ENCODE measurements around the gene ATP5F1D.
A peak's percentile ranks its signal among the peaks of the same experiment; 100 is the strongest.
"Not testable (repeated sequence)": the region's sequence is repeated elsewhere in the genome, so short reads cannot be mapped to it uniquely, and the experiment has no call there.

Gene ATP5F1D

GRCh38 chr19:1233115-1233667 lies 8.4 kb upstream of the ATP5F1D start:
- no peak for DNase-seq (ENCODE audit: low read depth in 3 of 3)

GRCh38 chr19:1234051-1234954 lies 7.2 kb upstream of the ATP5F1D start:
- DNase-seq (ENCODE audit: low read depth in 3 of 3), result no peak

DNA sequence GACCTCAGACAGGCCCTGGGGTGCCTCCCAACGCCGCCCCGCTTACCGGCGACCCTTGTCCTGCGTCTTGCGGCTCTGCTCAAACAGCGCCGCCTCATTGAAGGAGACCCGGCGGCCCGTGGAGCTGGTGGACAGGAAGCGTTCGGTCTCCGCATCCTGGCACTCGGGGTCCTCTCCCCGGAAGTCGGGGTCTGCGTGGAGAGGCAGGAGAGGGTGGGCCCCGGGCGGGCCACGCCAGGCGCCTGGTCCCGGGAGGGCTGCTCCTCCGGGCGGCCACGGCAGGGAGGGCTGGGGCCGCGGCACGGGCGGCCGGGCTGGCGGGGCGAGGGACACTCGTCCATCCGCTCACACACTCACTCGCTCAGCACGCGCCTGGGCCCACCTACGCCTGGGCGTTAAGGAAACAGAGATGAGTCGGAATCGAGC lies 6.6 kb upstream of the ATP5F1D start:
- no peak for DNase-seq (ENCODE audit: low read depth in 3 of 3)

DNA sequence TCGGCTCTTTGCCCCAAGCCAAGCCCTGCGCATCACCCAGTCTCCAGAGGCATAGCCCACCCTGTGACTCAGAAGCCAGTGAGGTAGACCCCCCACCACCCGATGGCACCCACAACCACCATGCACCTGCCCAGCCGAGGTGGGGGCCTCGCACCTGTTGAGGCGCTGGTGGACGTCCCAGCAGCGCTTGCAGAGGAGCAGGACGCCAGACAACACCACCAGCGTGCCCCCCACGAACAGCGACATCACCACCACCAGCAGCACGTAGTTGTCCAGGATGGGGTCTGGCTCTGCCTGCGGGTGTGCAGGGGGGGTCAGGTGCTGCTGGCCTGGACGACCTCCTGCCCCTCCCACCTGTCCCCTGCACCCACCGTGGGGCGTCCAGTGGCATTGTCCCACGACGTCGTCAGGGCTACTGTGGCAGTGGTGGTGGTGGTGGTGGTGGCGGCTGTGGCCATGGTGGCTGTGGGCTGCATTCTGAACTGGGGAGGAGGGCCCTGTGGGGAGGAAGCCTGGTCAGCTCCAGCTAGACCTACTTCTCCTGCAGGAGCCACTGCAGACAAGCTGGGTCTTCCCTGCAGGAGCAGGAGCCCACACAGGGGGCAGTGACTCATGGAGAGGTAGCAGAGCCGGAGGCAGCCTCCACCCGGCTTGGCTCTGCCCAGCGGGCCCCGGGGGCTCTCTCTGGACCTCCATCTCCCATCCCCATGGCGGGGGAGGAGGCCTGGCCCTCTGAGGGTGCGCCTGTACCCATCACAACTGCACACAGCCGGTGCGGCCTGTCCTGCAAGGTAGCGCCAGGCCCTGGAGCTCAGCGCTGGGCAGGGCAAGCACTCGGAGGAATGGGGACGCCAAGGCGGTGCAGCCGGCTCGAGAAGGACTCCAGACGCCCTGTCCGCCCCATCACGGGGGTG lies 5.7 kb upstream of the ATP5F1D start:
- no peak for DNase-seq (ENCODE audit: low read depth in 3 of 3)

DNA sequence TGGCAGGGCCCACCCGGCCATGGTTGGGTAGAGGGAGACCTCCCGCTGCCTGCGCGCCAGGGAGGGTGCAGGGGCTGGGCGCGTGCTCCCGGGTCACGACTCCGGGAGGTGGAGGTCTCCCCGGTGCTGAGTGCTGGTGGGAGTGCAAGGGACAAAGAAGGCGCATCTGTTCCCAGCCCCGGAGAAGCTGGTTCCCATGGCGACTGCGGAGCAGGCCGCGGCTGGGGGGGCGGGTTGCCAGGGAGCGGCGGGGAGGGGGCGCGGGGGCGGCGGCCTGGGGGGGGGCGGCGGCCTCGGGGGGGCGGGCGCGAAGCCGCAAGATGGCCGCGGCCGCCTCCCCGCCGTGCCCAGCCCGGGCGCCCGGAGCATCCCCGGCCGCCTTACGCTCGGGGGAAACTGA lies 5.0 kb upstream of the ATP5F1D start:
- no peak for DNase-seq (ENCODE audit: low read depth in 3 of 3)

GRCh38 chr19:1237027-1237659 lies 4.4 kb upstream of the ATP5F1D start:
- DNase-seq (ENCODE audit: low read depth in 3 of 3), result no peak

DNA sequence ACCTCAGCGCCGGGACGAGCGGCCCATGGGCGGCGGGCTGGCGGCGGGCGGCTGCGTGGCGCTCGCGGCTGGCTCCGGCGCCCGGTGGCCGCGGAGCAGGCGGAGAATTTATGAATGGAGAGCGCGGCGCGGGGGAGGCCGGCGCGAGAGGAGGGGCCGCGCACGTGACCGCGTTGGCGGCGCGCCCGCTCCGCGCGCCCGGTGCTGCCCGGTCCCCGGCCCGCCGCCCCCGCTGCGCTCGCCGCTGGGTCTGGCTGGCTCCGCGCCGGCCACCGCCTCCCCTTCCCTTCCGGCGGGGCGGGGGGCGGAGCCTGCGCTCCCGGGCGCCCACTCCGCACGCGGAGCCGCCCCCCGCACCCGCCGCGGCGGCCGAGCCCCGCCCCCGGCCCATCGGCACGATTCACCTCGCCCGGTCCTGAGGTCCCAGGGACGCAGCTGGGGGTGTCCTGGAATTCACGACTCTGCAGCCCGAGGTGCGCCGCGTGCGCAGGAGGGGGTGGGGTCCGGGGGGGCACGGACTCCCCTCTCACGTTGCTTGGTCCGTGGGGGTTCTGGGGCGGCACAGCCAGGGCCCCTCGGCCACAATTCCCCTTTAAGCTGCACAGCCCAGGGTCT lies 3.7 kb upstream of the ATP5F1D start, which contains the start of gene CBARP:
CBARP (minus strand) TSS at position 252 of the 615 bp plus-strand sequence. CDS start 1,905 bp downstream, outside the sequence.
- no peak for DNase-seq (ENCODE audit: low read depth in 3 of 3)

- DNase-seq (ENCODE audit: low read depth in 3 of 3), result no peak
These were observed 2.9 kb upstream of the ATP5F1D start for GRCh38 chr19:1238369-1239303.

GRCh38 chr19:1239420-1239795 lies 2.1 kb upstream of the ATP5F1D start:
- no peak for DNase-seq (ENCODE audit: low read depth in 3 of 3)

- DNase-seq (ENCODE audit: low read depth in 3 of 3), result peak; percentile 86 to 90 (median 90)
These were observed 1.5 kb upstream of the ATP5F1D start for GRCh38 chr19:1239796-1240737.

DNA sequence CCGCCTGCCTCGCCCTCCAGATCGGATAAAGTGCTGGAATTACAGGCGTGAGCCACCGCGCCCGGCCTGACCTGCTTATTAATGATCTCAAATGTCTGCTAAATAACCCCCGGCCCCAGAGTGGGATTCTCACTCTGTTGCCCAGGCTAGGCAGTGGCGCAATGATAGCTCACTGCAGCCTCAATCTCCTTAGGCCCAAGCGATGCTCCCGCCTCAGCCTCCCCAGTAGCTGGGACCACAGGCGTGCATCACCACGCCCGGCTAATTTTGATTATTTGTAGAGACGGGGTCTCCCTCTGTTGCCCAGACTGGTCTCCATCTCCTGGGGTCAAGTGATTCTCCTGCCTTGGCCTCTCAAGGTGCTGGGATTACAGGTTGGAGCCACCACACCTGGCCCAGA lies 626 bp upstream of the ATP5F1D start:
- DNase-seq (ENCODE audit: low read depth in 3 of 3), result no peak

GRCh38 chr19:1243768-1244692 lies 2.5 kb downstream of the ATP5F1D start:
- DNase-seq (ENCODE audit: low read depth in 3 of 3), result peak; percentile 74 to 79 (median 75)

GRCh38 chr19:1244693-1245451 lies 3.3 kb downstream of the ATP5F1D start:
- DNase-seq (ENCODE audit: low read depth in 3 of 3), result no peak

- no peak for DNase-seq (ENCODE audit: low read depth in 3 of 3)
These were observed 4.1 kb downstream of the ATP5F1D start for GRCh38 chr19:1245494-1246264.

DNA sequence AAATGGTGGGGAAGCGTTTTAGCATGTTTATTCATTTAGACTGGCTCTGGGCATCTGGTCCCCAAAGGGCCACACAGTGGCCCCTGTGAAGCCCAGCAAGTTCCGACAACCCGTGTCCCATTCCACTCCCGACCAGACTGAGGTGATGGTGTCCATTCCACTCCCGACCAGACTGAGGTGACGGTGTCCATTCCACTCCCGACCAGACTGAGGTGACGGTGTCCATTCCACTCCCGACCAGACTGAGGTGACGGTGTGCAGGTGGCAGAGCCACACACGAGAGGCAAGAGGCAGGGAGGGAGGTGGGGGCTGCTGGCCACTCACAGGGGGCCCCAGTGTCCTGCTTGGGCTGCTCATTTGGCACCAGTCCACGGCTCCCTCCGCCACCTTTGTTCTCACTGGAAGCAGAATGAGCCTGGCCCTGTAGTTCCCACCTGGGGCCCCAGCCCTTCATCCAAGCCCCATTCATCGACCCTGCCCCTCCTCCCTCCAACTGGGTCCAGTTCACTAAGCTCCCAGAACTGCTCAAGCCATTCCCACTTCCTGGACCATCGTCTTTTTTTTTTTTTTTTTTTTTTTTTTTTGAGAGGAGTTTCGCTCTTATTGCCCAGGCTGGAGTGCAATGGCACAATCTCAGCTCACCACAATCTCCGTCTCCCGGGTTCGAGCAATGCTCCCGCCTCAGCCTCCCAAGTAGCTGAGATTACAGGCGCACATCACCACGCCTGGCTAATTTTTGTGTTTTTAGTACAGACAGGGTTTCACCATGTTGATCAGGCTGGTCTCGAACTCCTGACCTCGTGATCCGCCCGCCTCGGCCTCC lies 4.9 kb downstream of the ATP5F1D start:
- DNase-seq (ENCODE audit: low read depth in 3 of 3), result not testable (repeated sequence)

Data from stimulated activated CD4-positive, alpha-beta T cell treated with anti-CD3 and anti-CD28 coated beads, TNF-alpha, amount 100 ng/mL, for 4 hours (primary cell).